ENCODE results near the gene EXOC4.

Gene EXOC4

GRCh38 chr7:133941496-133941895, 688.6 kb downstream of the EXOC4 start:
- intact Hi-C loops (cut with DNase I; ENCODE audit: low total_unique reads): no loop called here
- peaks cover 12 to 22% (median 16%) of the 10 kb centered on the region in 3 donors for H3K36me3 ChIP-seq
- no peaks in the 10 kb centered on the region for H3K9me3 ChIP-seq
- DNase-seq: no peak
- H3K27ac ChIP-seq: no peak overlapping the region
- H3K4me1 ChIP-seq: no peaks in the 10 kb centered on the region
- H3K4me3 ChIP-seq: no peak overlapping the region
- no peaks in the 10 kb centered on the region for H3K27me3 ChIP-seq
- TF ChIP-seq CTCF (IDR thresholded peaks at IDR 0.05): no peak

- Histone ChIP-seq H3K27me3 (no peaks in the 10 kb centered on the region), H3K9me3 (no peaks in the 10 kb centered on the region), H3K4me1 (no peaks in the 10 kb centered on the region), H3K27ac (no peak overlapping the region), H3K4me3 (no peak overlapping the region), H3K36me3 (no peaks in the 10 kb centered on the region)
- DNase-seq: no peak
- no peak for TF ChIP-seq CTCF (IDR thresholded peaks at IDR 0.05)
- intact Hi-C loops (cut with DNase I; ENCODE audit: low total_unique reads): no loop called here
These were observed 692.6 kb downstream of the EXOC4 start for GRCh38 chr7:133945497-133945896.

- H3K27ac ChIP-seq: no peak overlapping the region
- no peaks in the 10 kb centered on the region for H3K27me3 ChIP-seq
- no peaks in the 10 kb centered on the region for H3K4me1 ChIP-seq
- DNase-seq: no peak
- no peaks in the 10 kb centered on the region for H3K9me3 ChIP-seq
- H3K36me3 ChIP-seq: peaks cover 0 to 5% (median 0%) of the 10 kb centered on the region in 3 donors
- TF ChIP-seq CTCF (IDR thresholded peaks at IDR 0.05): no peak
- H3K4me3 ChIP-seq: no peak overlapping the region
- intact Hi-C loops (cut with DNase I; ENCODE audit: low total_unique reads): no loop called here
These were observed 694.8 kb downstream of the EXOC4 start for GRCh38 chr7:133947458-133948254.

GRCh38 chr7:133948588-133948987, 695.7 kb downstream of the EXOC4 start:
- intact Hi-C loops (cut with DNase I; ENCODE audit: low total_unique reads): no loop called here
- TF ChIP-seq CTCF (IDR thresholded peaks at IDR 0.05): no peak
- Histone ChIP-seq H3K4me1 (no peaks in the 10 kb centered on the region), H3K36me3 (peaks cover 0 to 5% (median 0%) of the 10 kb centered on the region in 3 donors), H3K27me3 (no peaks in the 10 kb centered on the region), H3K27ac (no peak overlapping the region), H3K4me3 (no peak overlapping the region), H3K9me3 (no peaks in the 10 kb centered on the region)
- no peak for DNase-seq

GRCh38 chr7:133950855-133951254, 698.0 kb downstream of the EXOC4 start:
- Histone ChIP-seq H3K27ac (no peak overlapping the region), H3K4me3 (no peak overlapping the region), H3K27me3 (no peaks in the 10 kb centered on the region), H3K4me1 (no peaks in the 10 kb centered on the region), H3K36me3 (peaks cover 0 to 18% (median 0%) of the 10 kb centered on the region in 3 donors), H3K9me3 (no peaks in the 10 kb centered on the region)
- no peak for DNase-seq
- intact Hi-C loops (cut with DNase I; ENCODE audit: low total_unique reads): no loop called here
- no peak for TF ChIP-seq CTCF (IDR thresholded peaks at IDR 0.05)
